Hair follicle dermal papilla cell (primary cell): ENCODE measurements around the gene UNK. TPM values are rescaled to one million over a fixed set of nuclear protein-coding genes. Genes with fewer than 3 reads are reported as not detected.

Experiments
- total RNA-seq: library from RNA; depleted of rRNA; stranded (reverse); fragments of >200 nt; gene quantifications from 2 replicates; pipeline ENCODE4 v1.2.3, GENCODE V29; 2012

Gene UNK, protein sequence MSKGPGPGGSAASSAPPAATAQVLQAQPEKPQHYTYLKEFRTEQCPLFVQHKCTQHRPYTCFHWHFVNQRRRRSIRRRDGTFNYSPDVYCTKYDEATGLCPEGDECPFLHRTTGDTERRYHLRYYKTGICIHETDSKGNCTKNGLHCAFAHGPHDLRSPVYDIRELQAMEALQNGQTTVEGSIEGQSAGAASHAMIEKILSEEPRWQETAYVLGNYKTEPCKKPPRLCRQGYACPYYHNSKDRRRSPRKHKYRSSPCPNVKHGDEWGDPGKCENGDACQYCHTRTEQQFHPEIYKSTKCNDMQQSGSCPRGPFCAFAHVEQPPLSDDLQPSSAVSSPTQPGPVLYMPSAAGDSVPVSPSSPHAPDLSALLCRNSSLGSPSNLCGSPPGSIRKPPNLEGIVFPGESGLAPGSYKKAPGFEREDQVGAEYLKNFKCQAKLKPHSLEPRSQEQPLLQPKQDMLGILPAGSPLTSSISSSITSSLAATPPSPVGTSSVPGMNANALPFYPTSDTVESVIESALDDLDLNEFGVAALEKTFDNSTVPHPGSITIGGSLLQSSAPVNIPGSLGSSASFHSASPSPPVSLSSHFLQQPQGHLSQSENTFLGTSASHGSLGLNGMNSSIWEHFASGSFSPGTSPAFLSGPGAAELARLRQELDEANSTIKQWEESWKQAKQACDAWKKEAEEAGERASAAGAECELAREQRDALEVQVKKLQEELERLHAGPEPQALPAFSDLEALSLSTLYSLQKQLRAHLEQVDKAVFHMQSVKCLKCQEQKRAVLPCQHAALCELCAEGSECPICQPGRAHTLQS
- total RNA-seq, result 26.0 and 28.1 TPM in 2 replicates

DNA sequence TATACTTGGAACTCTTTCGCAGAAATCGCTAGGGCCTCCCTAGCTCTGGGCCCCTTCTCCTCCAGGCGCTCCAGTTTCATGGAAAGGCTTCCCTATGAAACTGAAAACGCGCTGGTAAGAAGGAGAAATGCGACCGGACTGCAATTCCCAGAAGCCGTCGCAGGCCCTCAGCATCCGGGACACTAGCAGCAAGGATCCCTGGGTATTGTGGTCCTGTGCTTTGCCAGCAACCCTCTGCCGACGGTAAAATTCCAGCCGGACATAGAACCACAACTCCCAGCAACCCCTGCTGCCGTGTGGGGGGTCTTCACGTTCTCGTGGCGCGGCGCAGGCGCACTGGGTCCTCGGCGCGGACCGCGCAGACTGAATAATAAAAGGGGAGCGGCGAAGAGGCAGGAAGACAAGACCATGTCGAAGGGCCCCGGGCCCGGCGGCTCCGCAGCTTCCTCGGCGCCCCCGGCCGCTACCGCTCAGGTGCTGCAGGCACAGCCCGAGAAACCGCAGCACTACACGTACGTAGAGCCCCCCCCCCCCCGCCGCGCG lies at the start of gene UNK:
Gene UNK, plus strand, starts transcription at position 334 of the 543 bp plus-strand sequence. Its CDS starts 75 bp downstream, at position 409.

DNA sequence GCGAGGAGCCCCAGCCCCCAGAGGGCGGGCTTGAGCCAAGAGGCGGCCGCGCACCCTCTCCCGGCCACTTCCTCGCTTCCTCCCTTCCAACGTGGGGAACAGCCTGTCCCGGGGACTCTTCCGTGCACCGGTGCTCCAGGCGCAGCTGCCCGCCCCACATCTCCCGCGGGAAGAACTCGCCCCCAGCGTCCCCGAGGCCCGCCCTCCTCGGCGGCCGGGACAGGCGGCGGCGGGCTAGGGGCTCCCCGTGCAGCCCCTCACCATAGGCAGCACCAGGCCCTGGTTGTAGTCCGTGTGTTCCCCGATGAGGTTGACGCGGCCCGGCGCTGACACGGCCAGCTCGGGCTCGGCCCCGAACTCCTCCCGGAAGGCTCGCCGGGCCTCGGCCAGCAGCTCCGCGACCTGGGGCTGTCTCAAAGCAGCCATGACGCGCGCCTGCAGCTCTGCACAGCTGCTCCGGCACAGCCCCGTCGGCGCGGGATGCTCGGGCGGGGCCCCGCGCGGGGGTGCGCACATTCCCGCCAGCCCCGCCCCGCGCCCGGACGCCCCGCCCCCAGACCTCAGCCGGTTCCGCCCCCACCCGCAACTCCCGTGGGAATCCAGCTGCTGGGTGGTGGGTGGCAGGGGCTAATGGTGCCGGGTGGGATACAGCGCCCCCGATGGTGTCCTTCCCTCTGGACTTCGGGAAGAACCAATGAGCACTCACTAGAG lies 19.7 kb upstream of the UNK start, which contains the start of gene GALK1:
Gene GALK1, minus strand, starts transcription at position 482 of the 711 bp plus-strand sequence. Its CDS starts 56 bp downstream, at position 426.

DNA sequence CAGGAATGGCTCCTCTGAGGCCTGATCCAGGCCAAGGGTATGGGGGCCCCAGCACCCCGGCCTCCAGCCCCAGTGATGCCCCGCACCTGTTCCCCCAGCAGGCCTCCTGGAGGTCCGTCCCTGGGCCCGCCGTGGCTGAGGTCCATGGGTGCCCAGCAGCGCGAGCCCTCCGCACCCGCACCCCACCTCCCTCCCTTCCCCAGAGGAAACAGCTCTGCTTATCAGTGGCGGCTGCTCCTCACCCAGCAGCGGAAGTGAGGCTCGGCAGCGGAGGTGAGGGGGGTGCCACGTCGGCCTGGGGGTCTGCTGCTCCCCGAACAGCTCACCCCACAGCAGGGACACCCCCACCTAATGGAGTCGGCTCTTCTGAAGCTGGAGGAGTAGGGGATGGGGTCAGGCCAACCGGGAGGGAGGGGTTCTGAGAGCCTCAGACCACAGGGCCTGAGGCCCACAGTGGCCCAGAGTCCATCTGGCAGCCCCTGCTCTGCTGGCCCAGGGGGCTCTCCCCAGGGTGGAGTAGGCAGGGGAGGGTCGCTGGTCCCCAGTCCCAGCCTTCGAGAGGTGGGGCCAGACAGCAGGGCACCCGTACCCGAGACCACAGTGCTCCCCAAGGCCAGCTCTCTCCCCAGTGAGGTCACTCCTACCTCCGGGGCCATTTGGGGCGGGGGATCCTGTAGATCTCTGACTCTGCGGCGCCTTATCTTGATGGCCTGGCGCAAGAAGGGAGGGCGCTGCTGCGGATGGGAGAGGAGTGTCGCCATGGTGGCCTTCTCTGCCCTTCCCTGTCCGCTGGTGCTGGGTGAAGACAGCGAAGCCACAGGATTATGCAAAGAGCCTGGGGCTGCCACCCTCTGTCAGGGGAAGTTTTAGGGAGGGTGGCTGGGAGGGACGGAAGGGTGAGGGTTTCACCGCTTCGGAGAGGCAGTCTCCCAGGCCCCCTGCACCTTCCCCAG lies 59.2 kb downstream of the UNK start, which contains the start of gene UNC13D:
Gene UNC13D, minus strand, starts transcription at position 828 of the 953 bp plus-strand sequence. Its CDS starts 67 bp downstream, at position 761.

DNA sequence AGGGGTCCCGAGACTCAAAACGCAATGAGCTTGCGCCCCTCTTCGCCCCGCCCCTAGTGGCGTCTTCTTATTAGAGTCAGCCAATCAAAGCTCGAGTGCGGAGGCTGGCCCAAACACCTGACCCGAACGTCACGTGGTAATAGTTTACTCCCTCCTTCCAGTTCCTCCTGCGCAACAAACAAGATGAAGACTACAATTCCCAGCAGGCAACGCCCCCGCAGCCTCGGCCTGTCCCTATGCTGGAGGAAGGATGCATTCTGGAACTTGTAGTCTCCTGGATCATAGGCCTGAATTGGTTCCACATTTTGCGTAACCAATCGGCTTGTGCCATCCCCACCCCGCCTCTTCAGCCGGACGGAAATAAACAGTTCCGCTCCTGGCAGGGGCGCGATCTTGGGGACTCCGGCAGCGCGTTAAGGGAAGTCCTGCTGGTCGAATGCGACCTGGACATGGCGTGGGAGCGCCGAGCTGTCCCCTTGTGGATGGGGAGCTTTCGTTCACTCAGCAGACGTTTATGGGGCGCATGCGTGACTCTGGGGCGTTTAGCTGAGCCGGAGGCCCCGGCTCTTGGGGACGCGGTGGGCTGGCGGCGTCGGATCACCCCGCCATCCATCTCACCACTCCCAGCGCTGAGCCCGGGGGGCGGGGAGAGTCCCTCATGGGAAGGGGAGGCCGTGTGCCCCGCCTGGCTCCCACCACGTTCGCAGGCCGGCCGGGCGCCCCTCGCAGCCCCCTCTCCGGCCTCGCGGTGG lies 70.9 kb downstream of the UNK start, which contains the start of gene WBP2:
Gene WBP2, minus strand, starts transcription at position 26 of the 752 bp plus-strand sequence. CDS start 38 bp downstream, outside the sequence.

Other genes with a start within 250 kb of the UNK start
- 4.2 and 7.2 TPM in 2 replicates for gene MYO15B, start 197.0 kb upstream of the UNK start, total RNA-seq
- gene SMIM5, start 151.4 kb upstream of the UNK start, total RNA-seq, result 0.16 and 0.24 TPM in 2 replicates
- 16.5 and 19.5 TPM in 2 replicates for gene RECQL5, start 117.7 kb upstream of the UNK start, total RNA-seq
- 63.4 and 70.8 TPM in 2 replicates for gene SAP30BP, start 117.5 kb upstream of the UNK start, total RNA-seq
- 9.6 and 39.8 TPM in 2 replicates for gene ITGB4, start 63.3 kb upstream of the UNK start, total RNA-seq
- 50.0 and 56.8 TPM in 2 replicates for gene GALK1, start 19.6 kb upstream of the UNK start, total RNA-seq
- gene UNC13D, start 59.6 kb downstream of the UNK start, total RNA-seq, result 0.97 and 1.2 TPM in 2 replicates
- 26.8 and 28.2 TPM in 2 replicates for gene WBP2, start 70.5 kb downstream of the UNK start, total RNA-seq
- gene TRIM47, start 93.8 kb downstream of the UNK start, total RNA-seq, result 35.9 and 40.7 TPM in 2 replicates
- 33.2 and 39.1 TPM in 2 replicates for gene TRIM65, start 112.1 kb downstream of the UNK start, total RNA-seq
- gene MRPL38, start 120.1 kb downstream of the UNK start, total RNA-seq, result 28.7 and 30.1 TPM in 2 replicates
- gene FBF1, start 156.2 kb downstream of the UNK start, total RNA-seq, result 7.8 and 10.7 TPM in 2 replicates
- 67.9 and 72.0 TPM in 2 replicates for gene ACOX1, start 194.4 kb downstream of the UNK start, total RNA-seq
- gene TEN1, start 194.4 kb downstream of the UNK start, total RNA-seq, result 22.9 and 27.3 TPM in 2 replicates
- 0.97 and 1.7 TPM in 2 replicates for gene CDK3, start 216.0 kb downstream of the UNK start, total RNA-seq
- under 0.01 TPM in 1 of 2 replicates, not detected in the other for gene EVPL, start 242.5 kb downstream of the UNK start, total RNA-seq